ENCODE data around the gene GOLGA6L6.
"Not testable (repeated sequence)": the region's sequence is repeated elsewhere in the genome, so short reads cannot be mapped to it uniquely, and the experiment has no call there.

GOLGA6L6 gene, protein sequence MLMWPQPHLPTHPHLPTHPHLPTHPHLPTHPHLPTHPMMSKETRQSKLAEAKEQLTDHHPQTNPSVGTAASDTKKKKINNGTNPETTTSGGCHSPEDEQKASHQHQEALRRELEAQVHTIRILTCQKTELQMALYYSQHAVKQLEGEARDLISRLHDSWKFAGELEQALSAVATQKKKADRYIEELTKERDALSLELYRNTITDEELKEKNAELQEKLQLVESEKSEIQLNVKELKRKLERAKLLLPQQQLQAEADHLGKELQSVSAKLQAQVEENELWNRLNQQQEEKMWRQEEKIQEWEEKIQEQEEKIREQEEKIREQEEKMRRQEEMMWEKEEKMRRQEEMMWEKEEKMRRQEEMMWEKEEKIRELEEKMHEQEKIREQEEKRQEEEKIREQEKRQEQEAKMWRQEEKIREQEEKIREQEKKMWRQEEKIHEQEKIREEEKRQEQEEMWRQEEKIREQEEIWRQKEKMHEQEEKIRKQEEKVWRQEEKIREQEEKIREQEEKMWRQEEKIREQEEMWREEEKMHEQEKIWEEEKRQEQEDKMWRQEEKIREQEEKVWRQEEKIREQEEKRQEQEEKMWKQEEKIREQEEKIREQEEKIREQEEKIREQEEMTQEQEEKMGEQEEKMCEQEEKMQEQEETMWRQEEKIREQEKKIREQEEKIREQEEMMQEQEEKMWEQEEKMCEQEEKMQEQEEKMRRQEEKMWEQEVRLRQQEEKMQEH

DNA sequence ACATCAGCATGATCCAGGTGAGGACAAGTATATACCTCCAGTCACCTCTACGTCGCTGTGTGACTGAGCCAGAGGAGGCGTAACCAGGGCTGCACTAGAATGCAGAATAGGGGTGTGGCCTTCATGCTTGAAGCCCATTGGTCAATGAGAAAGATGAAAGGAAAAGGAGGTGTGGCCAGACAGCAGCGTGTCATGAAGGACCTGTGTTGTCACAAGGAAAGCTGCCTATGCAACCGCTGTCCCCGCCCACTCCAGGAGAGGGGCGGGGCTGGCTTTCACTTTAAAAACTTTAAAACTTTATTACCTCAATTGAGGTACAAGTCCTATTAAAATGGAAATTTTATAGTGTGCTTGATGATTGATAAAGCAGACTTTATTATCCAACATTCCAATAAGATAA, at the start of gene GOLGA6L6:
TSS of gene GOLGA6L6 (minus strand) at position 101 of the 400 bp plus-strand sequence. CDS start at position 10, 91 bp downstream.
- DNase-seq, result not testable (repeated sequence)

DNA sequence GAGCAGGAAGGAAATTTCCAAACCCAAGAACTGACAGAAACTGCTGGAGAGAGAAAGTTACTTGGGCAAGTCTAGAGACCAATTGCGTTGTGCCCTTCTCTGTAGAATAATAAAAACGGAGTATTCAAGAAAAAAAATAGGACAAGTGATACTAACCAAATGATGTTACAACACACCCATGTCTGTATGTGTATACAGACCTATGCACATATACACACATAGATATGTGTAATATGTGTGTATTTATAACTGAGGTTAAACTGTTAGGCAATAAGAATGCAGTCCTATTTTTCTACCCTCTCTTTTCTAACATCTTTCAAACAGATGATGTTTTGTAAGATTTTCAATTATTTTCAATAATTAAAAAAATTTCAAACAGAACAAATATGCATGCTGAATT, 48.5 kb upstream of the GOLGA6L6 start:
- not testable (repeated sequence) for DNase-seq

- DNase-seq, result not testable (repeated sequence)
These were observed 45.2 kb upstream of the GOLGA6L6 start for GRCh38 chr15:20586821-20587220.

- DNase-seq, result not testable (repeated sequence)
These were observed 41.1 kb upstream of the GOLGA6L6 start for GRCh38 chr15:20582726-20583115.

DNA sequence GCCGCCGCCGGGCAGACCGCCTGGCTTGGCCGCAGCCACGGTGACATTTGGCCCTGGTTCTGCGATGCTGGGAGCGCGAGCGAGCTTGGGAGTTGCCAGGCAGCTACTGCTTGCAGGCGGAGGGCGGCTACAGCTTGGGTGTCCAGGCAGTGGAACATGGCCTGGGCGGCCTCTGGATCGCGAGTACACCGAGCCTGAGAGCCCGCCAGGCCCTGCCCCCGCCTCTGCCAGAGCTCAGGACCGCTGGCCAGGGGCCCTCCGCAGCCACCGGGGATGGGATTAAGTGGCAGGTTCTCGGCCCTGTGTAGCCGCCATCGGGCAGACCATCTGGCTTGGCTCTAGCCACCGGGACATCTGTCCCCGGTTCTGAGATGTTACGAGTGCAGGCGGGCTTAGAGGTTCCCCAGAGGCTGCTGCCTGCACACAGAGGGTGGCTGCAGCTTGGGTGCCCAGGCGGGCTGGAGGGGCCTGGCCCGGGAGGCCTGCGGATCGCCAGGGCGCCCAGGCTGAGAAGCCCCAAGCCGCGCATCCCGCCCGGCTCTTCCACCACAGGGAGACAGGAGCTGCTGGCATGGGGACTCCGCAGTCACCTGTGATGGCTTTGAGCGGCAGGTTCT, 40.6 kb upstream of the GOLGA6L6 start:
- not testable (repeated sequence) for DNase-seq

GRCh38 chr15:20581261-20582108, 39.9 kb upstream of the GOLGA6L6 start:
- not testable (repeated sequence) for DNase-seq

DNA sequence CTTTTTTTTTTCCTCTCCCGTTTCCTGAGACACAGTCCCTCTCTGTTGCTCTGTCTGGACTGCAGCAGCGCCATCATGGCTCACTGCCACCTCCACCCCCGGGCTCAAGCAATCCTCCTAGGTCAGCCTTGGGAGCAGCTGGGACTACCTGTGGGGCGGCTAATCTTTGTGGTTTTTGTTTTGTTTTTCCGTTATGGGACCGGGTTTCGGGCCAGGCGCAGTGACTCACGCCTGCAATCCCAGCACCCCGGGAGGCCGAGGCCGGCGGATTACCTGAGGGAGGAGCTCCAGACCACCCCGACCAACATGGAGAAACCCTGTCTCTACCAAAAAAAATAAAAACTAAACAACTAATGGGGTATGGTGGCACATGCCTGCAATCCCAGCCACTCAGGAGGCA, 38.1 kb upstream of the GOLGA6L6 start:
- DNase-seq, result not testable (repeated sequence)

- not testable (repeated sequence) for DNase-seq
These were observed 9.7 kb upstream of the GOLGA6L6 start for GRCh38 chr15:20551289-20551688.

- DNase-seq, result not testable (repeated sequence)
These were observed 35.5 kb downstream of the GOLGA6L6 start for GRCh38 chr15:20505926-20506658.

DNA sequence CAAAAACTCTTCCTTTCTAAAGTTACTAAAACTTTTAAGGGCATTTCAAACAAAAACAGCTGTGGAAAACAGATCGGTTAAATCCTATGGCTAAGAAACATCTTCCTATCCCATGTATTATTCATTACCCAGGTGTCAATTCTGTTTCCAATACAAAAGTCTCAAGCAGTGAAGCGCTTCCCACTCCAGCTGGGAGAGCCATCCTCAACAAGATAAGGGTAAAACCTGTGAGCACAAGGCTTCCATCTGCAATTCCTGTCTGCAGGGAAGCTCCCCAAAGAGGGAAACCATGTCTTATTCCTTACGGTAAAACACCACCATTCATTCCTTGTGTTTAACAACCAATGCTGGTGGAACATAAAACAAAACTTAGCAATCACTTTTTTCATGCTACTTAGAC, 38.8 kb downstream of the GOLGA6L6 start:
- not testable (repeated sequence) for DNase-seq

DNA sequence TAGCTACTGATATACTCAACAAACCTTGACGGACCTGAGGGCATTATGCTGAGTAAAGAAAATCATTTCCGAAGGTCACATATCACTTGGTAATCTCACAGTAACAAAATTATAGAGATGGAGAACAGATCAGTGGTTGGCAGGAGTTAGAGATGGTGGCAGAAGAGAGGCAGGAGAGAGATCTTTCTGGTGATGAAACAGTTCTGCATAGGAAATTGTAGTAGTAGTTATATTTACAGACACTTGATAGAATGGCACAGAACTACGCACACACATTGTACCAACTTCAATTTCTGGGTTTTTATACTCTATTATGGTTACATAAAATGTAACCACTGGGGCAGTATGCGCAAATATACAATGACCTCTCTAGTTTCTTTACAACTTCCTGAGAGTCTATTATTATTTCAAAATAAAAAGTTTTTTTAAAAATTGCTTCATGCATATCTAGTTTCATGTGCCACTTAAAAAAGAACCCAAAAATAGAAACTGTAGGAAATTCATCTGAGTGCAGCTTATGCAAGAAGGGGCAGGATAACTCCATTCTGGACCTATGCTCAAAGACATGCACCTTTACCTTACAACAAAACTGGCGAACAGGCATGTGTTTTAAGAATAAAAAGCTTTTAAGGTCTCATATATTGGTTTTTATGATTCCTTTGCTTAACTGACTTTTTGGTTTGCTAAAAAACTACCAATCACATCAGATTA, 39.9 kb downstream of the GOLGA6L6 start:
- not testable (repeated sequence) for DNase-seq

- not testable (repeated sequence) for DNase-seq
These were observed 43.8 kb downstream of the GOLGA6L6 start for GRCh38 chr15:20497781-20498180.

GRCh38 chr15:20493035-20493434, 48.6 kb downstream of the GOLGA6L6 start:
- not testable (repeated sequence) for DNase-seq

DNA sequence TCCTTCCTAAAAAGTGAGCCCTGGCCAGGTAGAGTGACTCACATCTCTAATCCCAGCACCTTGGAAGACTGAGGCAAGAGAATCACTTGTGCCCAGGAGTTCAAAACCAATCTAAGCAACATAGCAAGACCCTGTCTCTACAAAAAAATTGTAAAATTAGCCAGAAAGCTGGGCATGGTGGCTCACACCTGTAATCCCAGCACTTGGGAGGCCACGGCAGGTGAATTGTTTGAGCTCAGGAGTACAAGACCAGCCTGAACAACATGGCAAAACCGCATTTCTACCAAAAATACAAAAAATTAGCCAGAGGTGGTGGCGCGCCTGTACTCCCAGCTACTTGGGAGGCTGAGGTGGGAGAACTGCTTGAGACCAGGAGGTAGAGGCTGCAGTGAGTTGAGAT, 49.0 kb downstream of the GOLGA6L6 start:
- not testable (repeated sequence) for DNase-seq

DNA sequence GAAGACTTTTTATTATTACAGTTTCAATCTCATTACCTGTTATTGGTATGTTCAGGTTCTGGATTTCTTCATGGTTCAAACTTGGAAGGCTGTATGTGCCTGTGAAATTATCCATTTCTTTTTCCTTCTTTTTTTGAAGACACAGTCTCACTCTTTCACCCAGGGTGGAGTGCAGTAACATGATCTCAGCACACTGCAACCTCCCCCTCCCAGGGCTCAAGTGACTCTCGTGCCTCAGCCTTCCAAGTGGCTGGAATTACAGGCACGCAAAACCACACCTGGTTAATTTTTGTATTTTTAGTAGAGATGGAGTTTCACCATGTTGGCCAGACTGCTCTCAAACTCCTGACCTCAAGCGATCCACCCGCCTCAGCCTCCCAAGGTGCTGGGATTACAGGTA, 52.3 kb downstream of the GOLGA6L6 start:
- not testable (repeated sequence) for DNase-seq
